T-helper 17 cell (primary cell): Measurements from ENCODE around the gene TMEM248. TPM values are rescaled to one million over a fixed set of nuclear protein-coding genes. Genes with fewer than 3 reads are reported as not detected.

Source experiments
- ATAC-seq: fragments of 150-1000 bp; cut with Tn5 transposase; 2 replicates; pipeline ENCODE4 v1.10.0; 2021; ENCODE audit warnings: mild to moderate bottlenecking, moderate library complexity
- DNase-seq, 3 donors: peaks; one replicate each; pipeline versions ENCODE4 v3.0.0 to v3.0.0-alpha.2; 2020 to 2021
- H3K9me3 ChIP-seq: one replicate; pipeline ENCODE4 v1.7.0; 2013; ENCODE audit warnings: low read length, mild to moderate bottlenecking; ENCODE audit not compliant: control insufficient read depth, poor library complexity, severe bottlenecking
- H3K27ac Mint-ChIP-seq: one replicate; pipeline ENCODE4 v1.8.0; 2022; ENCODE audit warnings: mild to moderate bottlenecking, moderate library complexity, mixed read lengths
- H3K27me3 Mint-ChIP-seq: one replicate; pipeline ENCODE4 v1.8.0; 2022; ENCODE audit warnings: mixed read lengths
- H3K36me3 Mint-ChIP-seq: one replicate; pipeline ENCODE4 v1.8.0; 2022; ENCODE audit warnings: low read depth, mixed read lengths
- H3K4me1 Mint-ChIP-seq: one replicate; pipeline ENCODE4 v1.8.0; 2022; ENCODE audit warnings: mild to moderate bottlenecking, mixed read lengths
- H3K4me3 Mint-ChIP-seq: one replicate; pipeline ENCODE4 v1.8.0; 2022; ENCODE audit warnings: mild to moderate bottlenecking, moderate library complexity, mixed read lengths
- total RNA-seq, 4 donors: library from RNA in 2 of 4; stranded (reverse) in 2 of 4; gene quantifications; one replicate each; pipeline ENCODE4 v1.2.3 and lab custom pipeline; 2022 to 2026

The TMEM248 gene
- total RNA-seq, 2 donors from 2014 or later, result 73.7 to 87.4 TPM

DNA sequence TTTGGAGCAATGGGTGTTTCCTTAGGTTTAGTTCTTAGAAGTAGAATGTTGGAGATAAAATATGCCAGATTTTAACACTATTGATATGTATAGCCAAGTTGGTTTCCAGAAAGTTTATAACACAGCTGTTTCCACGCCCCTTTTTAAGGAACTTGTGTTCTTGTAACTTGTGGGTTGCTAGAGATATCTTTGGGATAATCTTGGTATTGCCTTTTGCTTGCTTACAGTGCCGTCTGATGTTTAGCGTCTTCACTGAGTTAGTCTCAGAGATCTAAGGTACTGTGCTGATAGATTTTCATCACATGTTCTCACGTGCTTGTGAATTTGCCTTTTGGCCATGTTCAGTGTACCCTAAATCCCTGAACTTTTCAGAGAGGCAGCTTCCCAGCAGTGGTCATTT lies 12.4 kb downstream of the TMEM248 start:
- H3K9me3 ChIP-seq, result no peaks in the 10 kb centered on the region
- ATAC-seq, result no peak
- Mint-ChIP-seq H3K36me3 (peaks cover 7% of the 10 kb centered on the region), H3K27ac (no peak overlapping the region), H3K27me3 (no peaks in the 10 kb centered on the region), H3K4me1 (peaks cover 57% of the 10 kb centered on the region), H3K4me3 (peak overlapping the region; percentile 41)
- DNase-seq, result no peak

DNA sequence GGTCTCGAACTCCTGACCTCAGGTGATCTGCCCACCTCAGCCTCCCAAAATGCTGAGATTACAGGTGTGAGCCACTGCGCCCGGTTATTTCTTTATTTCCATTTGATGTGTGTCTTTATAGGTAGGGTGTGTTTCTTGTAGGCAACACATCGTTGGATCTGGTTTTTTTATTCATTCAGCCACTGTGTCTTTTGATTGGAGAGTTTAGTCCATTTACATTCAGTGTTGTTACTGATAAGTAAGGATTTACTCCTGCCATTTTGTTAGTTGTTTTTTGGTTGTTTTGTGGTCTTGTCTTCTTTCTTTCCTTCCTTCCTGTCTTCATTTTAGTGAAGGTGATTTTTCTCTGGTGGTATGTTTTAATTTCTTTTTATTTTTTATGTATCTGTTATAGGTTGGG lies 16.9 kb downstream of the TMEM248 start:
- Mint-ChIP-seq H3K4me3 (no peak overlapping the region), H3K4me1 (peaks cover 39% of the 10 kb centered on the region), H3K27me3 (no peaks in the 10 kb centered on the region), H3K36me3 (peaks cover 7% of the 10 kb centered on the region), H3K27ac (peak overlapping the region; percentile 0)
- no peaks in the 10 kb centered on the region for H3K9me3 ChIP-seq
- no peak for DNase-seq
- ATAC-seq, result no peak

DNA sequence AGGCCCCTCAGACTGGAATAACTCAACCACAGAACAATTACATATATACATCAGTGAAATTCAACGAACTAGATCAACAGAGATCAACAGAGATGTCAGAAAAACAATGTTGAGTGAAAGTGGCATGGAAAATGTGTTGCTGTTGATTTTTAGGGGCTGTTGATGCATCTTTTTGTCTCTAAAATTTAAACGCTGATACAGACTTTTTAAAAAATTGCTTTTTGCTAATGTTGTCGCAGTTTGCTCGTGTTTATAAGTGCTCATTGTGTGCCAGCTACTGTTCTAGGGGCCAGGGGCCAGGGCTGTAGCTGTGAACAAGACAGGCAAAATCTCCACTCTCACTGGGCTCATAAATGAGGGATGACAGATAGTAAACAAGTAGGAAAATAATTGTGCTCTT lies 18.3 kb downstream of the TMEM248 start:
- Mint-ChIP-seq H3K27me3 (no peaks in the 10 kb centered on the region), H3K36me3 (peaks cover 5% of the 10 kb centered on the region)

DNA sequence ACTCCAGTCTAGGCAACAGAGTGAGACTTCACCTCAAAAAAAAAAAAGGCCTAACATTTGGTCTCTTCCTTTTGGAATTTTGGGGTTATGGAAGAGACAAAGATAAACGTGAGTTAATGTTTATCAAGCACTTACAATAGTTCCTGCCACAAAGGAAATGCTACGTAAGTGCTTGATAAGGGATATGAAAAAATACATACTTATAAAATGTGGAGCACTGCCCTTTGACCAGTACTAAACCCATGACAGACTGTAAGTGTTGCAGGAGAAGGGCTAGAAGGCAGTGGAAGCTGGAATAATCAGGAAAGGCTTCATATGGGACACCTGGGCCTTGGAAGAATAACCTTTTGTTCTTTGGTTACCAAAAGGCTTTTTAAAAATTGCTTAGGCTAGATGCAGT lies 25.5 kb downstream of the TMEM248 start:
- Mint-ChIP-seq H3K4me1 (peaks cover 4% of the 10 kb centered on the region), H3K27ac (no peak overlapping the region), H3K36me3 (no peaks in the 10 kb centered on the region), H3K27me3 (no peaks in the 10 kb centered on the region), H3K4me3 (no peak overlapping the region)
- no peaks in the 10 kb centered on the region for H3K9me3 ChIP-seq
- DNase-seq, result no peak
- no peak for ATAC-seq

More for the DNA sequence above, 18.3 kb downstream of the TMEM248 start:
- peaks cover 30% of the 10 kb centered on the region for H3K4me1 Mint-ChIP-seq
- no peak for ATAC-seq
- H3K27ac Mint-ChIP-seq, result peak overlapping the region; percentile 14
- no peak overlapping the region for H3K4me3 Mint-ChIP-seq
- H3K9me3 ChIP-seq, result no peaks in the 10 kb centered on the region
- no peak for DNase-seq

DNA sequence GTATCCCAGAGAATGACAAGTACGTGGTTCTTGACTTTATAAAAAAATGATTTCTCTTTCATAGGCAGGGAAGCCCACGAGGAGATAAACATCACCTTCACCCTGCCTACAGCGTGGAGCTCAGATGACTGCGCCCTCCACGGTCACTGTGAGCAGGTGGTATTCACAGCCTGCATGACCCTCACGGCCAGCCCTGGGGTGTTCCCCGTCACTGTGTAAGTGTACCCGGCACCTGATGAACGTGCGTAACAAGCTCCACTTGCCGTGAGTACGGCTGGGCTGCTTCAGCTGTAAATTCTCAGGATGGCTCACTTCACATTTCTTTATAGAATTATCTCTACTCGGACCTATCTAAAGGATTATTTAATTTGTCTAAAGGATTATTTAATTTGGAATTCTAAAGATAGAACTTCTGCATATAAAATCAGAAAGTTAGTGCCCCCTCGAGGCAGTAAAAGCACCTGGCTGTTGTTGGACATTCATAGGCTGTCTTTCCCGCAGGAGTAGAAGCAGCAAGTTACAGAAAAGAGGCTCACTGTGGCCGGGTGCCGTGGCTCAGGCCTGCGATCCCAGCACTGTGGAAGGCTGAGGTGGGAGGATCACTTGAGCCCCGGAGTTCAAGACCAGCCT lies 27.6 kb downstream of the TMEM248 start:
- DNase-seq (no peak), ATAC-seq (no peak)
- Mint-ChIP-seq H3K36me3 (peaks cover 2% of the 10 kb centered on the region), H3K4me3 (no peak overlapping the region), H3K27me3 (no peaks in the 10 kb centered on the region), H3K4me1 (peaks cover 6% of the 10 kb centered on the region), H3K27ac (no peak overlapping the region)
- H3K9me3 ChIP-seq, result no peaks in the 10 kb centered on the region

DNA sequence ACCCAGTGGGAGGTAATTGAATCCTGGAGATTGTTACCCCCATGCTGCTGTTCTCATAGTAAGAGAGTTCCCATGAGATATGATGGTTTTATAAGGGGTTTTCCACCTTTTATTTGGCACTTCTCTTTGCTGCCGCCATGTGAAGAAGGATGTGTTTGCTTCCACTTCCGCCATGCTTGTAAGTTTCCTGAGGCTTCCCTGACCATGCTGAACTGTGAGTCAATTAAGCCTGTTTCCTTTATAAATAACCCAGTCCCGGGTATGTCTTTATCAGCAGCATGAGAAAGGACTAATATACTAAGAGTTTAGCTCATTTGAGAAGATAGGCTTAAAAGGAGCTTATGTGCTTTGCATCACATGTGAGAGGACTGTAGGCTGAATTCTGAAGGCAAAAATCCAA lies 29.3 kb downstream of the TMEM248 start:
- Mint-ChIP-seq H3K4me1 (peaks cover 2% of the 10 kb centered on the region), H3K36me3 (peaks cover 2% of the 10 kb centered on the region)

DNA sequence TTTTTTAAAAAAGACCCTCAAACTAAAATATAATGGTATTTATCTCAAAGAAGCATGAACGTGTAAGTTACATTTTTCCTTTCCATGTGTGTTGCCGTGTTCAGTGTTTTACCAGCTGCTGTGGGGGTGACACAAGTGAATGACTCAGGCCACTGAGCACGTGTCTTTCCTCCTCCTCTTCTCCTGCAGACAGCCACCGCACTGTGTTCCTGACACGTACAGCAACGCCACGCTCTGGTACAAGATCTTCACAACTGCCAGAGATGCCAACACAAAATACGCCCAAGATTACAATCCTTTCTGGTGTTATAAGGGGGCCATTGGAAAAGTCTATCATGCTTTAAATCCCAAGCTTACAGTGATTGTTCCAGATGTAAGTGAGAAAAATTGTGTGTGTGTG lies 29.7 kb downstream of the TMEM248 start:
- ATAC-seq (no peak), DNase-seq (no peak)
- Mint-ChIP-seq H3K4me1 (peaks cover 2% of the 10 kb centered on the region), H3K27me3 (no peaks in the 10 kb centered on the region), H3K27ac (no peak overlapping the region), H3K36me3 (peaks cover 2% of the 10 kb centered on the region), H3K4me3 (no peak overlapping the region)
- no peaks in the 10 kb centered on the region for H3K9me3 ChIP-seq

More for the DNA sequence above, 29.3 kb downstream of the TMEM248 start:
- H3K4me3 Mint-ChIP-seq, result no peak overlapping the region
- H3K27me3 Mint-ChIP-seq, result no peaks in the 10 kb centered on the region
- ATAC-seq (no peak), DNase-seq (no peak)
- no peak overlapping the region for H3K27ac Mint-ChIP-seq
- no peaks in the 10 kb centered on the region for H3K9me3 ChIP-seq

DNA sequence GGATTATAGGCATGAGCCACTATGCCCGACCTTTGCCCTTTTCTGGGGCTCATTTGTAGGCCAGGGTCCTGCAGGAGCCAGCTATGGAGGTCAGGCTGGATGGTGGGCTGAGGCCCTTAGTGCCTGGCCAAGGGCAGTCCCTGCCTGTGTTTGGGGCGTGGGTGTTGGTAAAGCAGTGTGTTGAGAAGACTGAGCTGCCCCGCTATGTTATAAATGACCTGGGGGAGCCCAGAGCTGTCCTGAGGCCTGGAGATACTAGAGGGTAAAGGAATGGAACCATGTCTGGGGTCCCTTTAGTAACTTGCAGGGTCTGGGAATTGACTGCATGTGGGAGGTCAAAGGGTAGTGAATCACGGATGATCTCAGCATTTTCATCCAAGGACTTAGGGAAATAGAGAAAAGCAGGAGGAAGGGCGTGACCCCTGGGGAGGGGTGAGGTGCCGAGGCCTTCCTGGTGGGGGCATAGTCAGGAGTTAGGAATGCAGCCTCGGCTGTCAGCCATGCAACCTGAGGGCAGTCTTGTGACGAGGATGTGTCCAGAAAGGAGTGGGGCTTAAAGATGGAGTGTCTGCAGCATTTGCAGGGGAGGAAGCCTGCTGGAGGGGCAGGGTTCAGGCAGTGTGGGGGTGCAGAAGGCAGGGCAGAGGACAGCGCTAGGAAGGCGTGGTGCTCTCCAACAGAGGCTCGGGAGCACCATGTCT lies 31.5 kb downstream of the TMEM248 start:
- H3K4me3 Mint-ChIP-seq, result no peak overlapping the region
- peaks cover 4% of the 10 kb centered on the region for H3K36me3 Mint-ChIP-seq
- no peak overlapping the region for H3K27ac Mint-ChIP-seq
- DNase-seq (no peak), ATAC-seq (no peak)
- no peaks in the 10 kb centered on the region for H3K9me3 ChIP-seq
- H3K4me1 Mint-ChIP-seq, result peaks cover 2% of the 10 kb centered on the region
- H3K27me3 Mint-ChIP-seq, result no peaks in the 10 kb centered on the region

DNA sequence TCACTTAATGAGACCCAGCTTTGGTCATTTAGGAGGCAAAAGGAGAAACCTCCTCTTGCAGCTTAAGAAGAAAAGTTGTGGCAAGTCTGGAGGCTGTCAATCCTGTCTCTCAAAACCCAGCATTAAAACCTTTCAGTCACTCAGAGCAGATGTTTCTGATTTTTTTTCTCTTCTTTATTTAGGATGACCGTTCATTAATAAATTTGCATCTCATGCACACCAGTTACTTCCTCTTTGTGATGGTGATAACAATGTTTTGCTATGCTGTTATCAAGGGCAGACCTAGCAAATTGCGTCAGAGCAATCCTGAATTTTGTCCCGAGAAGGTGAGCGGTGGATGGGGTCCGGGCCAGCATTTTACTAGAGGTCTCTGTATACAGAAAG lies 32.0 kb downstream of the TMEM248 start:
- Mint-ChIP-seq H3K4me1 (peaks cover 2% of the 10 kb centered on the region), H3K4me3 (no peak overlapping the region), H3K27ac (no peak overlapping the region), H3K36me3 (peaks cover 4% of the 10 kb centered on the region), H3K27me3 (no peaks in the 10 kb centered on the region)
- DNase-seq (no peak), ATAC-seq (no peak)
- no peaks in the 10 kb centered on the region for H3K9me3 ChIP-seq

DNA sequence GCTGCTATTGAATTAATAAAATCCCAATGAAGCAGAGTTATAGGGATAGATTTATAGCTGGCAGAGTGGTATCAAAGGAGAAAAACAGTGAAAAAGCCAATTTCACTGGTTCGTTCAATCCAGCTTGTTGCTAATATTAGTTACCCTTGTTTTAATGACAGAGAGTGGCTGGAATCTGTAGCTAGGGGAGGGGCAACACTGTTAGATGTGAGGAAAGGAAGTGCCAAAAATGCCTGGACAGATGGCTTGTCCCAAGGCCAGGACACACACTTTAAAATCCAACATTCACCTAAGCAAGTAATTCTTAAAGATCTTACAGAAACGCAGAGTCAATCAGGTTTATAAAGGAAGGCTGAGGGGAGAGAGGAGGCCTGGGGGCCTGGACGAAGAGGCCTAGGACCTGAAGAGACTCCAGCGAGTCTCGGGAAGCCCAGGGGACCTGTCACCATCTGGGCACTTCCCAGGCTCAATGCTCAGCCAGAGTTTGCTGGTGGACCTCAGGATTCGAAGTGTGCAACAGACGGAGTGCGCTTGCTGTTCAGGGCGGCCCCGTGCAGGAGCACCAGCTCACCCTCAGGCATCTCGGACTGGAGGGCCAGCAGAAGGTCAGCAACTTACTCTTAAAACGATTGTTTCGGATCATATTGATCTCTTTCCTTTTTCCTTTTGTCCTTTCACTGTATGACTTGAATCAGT lies 36.7 kb downstream of the TMEM248 start:
- no peak for DNase-seq
- H3K36me3 Mint-ChIP-seq, result peaks cover 4% of the 10 kb centered on the region
- no peak for ATAC-seq
- no peak overlapping the region for H3K4me3 Mint-ChIP-seq
- peak overlapping the region; percentile 49 for H3K27ac Mint-ChIP-seq
- no peaks in the 10 kb centered on the region for H3K27me3 Mint-ChIP-seq
- H3K9me3 ChIP-seq, result no peaks in the 10 kb centered on the region
- H3K4me1 Mint-ChIP-seq, result peaks cover 3% of the 10 kb centered on the region

DNA sequence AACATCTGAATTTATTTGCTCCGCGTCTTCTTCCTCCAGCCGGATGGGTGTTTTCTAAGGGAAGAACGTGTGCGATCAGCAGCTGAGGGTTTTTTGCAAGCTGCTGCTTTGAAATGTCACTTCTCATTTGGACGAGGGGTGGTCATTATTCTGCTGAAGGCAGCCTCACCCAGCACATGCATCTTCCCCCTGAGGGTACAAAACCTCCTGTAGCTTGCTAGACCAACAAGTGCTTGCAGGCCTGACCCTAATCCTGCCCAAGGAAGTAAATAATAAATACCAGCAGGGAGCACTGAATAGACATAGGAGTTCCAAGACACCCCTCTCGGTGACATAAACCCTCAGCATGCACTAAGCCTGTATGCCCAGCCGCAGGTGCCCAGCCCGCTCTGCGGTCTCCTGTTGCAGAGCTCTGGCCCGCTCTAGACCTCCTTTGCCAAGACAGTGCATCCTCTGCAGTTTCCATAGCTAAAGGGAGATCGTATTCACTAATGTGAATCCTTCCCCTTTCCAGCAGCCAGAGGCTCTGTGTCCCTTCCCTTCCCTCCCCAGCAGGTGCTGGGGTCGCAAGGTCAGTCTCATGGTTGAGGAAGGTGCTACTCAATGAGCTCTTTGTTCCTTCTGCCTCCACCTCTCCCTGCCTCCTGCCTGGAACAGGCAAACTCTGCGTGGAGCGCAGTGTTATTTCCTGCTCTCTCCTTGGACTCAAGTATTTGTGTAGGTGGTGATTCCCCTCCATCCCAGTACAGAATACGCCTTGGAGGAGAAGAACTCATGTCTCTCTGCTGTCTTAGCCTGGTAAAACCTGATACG lies 37.7 kb downstream of the TMEM248 start:
- Mint-ChIP-seq H3K27ac (peak overlapping the region; percentile 72), H3K36me3 (peaks cover 4% of the 10 kb centered on the region), H3K27me3 (no peaks in the 10 kb centered on the region), H3K4me3 (no peak overlapping the region), H3K4me1 (peaks cover 3% of the 10 kb centered on the region)
- no peak for ATAC-seq
- H3K9me3 ChIP-seq, result no peaks in the 10 kb centered on the region
- no peak for DNase-seq

DNA sequence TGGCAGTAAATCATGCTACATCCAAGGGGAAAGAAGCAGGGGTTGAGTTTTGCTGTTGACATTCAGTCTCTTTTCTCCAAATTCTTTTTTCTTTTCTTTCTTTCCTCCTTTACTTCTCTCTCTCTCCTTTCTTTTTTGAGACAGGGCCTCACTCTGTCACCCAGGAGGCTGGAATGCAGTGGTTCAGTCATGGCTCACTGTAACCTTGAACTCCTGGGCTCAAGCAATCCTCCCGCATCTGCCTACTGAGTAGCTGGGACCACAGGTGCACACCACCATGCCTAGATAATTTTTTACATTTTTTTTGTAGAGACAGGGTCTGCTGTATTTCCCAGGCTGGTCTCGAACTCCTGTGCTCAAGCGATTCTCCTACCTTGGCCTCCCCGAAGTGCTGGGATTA lies 39.2 kb downstream of the TMEM248 start:
- H3K27me3 Mint-ChIP-seq, result no peaks in the 10 kb centered on the region
- peaks cover 3% of the 10 kb centered on the region for H3K4me1 Mint-ChIP-seq
- H3K36me3 Mint-ChIP-seq, result peaks cover 4% of the 10 kb centered on the region
- no peak overlapping the region for H3K4me3 Mint-ChIP-seq
- H3K27ac Mint-ChIP-seq, result no peak overlapping the region
- DNase-seq (no peak), ATAC-seq (no peak)
- H3K9me3 ChIP-seq, result no peaks in the 10 kb centered on the region

DNA sequence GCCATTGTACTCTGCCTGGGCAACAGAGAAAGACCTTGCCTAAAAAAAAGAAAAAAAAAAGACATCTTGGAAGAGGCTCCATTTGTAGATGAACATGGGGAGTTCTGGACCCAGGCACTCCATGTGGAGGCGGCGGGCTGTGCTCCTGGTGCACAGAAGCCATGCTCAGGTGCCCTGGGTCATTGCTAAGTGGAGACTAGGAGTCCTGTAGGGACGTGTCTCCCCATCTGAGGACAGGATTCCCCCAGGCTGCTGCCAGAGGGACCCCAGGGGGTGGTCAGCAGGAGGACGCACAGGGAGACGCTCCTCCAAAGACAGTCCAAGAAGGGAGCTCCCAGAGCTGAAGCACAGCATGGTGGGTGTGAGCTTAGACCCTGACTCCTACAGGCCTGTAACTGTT lies 40.1 kb downstream of the TMEM248 start:
- Mint-ChIP-seq H3K4me1 (peaks cover 3% of the 10 kb centered on the region), H3K36me3 (peaks cover 4% of the 10 kb centered on the region), H3K27ac (peak overlapping the region; percentile 27), H3K4me3 (no peak overlapping the region), H3K27me3 (no peaks in the 10 kb centered on the region)
- ATAC-seq, result no peak
- DNase-seq, result no peak
- H3K9me3 ChIP-seq, result no peaks in the 10 kb centered on the region
